Stimulated activated CD4-positive, alpha-beta T cell treated with anti-CD3 and anti-CD28 coated beads, TNF-alpha, amount 100 ng/mL, for 48 hours (primary cell): ENCODE measurements around the gene KCNIP3.
"Not testable (repeated sequence)": the region's sequence is repeated elsewhere in the genome, so short reads cannot be mapped to it uniquely, and the experiment has no call there.

Experiments used
- DNase-seq, 3 donors: peaks; one replicate each; pipeline ENCODE4 v3.0.0-alpha.2; 2020; ENCODE audit warnings: low read depth in 3 of 3

Gene KCNIP3

DNA sequence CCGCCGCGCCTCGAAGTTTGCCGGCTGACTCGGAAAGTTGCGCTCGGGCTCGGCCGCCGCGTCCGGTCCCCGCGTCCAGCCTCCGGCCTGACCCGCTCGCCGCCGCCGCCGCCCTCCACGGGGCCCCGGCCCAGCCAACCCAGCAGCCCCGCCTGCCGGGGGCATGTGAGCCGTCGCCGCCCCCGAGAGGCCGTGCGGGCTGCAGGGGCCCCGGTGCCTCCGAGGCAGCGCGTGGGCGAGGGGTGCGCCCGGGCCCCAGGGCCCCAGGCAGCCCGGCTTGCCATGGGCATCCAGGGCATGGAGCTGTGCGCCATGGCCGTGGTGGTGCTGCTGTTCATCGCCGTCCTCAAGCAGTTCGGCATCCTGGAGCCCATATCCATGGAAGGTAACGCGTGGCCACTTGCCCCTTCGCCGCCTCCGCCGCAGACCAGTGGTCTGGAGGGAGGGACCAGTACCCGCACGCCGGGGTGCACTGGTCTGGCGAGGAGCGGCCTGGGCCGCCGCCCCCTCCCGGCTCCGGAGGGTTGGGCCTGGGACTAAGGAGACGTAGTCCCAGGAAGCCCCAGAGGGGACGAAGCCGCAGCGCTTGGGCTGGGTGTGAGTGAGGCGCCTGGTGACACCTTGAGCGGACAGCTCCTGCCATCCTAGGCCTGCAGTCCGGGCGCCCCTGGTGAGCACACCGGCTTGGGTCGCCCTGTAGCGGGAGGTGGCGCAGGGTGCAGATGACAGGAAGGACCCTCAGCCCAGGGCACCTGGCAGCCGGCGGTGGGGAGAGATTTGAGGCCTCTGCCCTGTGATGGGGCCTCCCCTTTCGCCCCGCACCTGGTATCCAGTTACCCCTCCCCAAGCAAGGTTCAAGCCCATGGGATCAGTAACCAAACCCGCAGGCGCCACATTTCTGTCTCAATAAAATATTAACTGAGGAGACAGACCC is 49.9 kb downstream of the KCNIP3 start:
- no peak for DNase-seq

DNA sequence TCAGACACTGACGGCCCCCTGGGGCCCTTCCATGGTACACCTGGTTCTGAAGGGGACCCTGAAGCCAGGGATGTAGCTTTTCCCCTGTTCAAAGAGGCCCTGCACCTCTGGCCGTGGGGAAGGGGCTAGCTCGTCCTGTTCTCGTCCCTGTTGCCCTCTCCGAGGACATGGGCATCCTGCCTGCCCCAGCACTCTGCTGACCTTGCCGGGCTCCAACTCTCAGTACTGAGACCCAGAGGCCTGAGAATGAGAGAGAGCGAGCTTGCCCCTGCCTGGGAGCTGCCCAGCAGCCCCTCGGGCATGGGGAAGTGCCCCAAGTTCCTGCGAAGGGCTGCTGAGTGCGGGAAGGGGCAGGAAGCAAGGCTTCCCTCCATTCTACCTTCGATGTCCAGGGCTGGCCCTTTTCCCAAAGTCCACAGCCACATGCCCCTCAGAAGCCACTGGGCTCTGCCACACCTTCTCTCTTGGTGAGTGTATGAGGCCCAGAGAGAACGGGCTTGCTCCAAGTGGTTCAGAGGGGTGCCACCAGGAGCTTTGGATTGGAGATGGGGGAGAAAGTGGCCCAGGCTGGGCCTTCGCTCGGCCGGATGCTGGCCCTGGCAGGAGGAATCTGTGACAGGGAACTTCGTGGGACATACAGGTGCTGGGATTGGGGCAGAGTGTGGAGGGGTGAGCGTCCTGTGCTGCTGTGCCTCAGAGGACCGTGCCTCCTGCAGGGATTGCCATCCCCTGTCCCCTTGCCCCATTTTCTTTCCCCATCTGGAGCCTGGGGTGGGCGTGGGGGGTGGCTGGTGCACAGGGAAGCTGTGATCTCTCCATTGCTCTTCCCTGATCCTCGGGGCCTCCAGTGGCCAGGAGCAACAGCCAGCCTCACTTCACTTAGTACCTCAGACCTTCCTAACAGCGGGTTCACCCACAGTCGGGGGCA is 50.8 kb downstream of the KCNIP3 start:
- DNase-seq = no peak

DNA sequence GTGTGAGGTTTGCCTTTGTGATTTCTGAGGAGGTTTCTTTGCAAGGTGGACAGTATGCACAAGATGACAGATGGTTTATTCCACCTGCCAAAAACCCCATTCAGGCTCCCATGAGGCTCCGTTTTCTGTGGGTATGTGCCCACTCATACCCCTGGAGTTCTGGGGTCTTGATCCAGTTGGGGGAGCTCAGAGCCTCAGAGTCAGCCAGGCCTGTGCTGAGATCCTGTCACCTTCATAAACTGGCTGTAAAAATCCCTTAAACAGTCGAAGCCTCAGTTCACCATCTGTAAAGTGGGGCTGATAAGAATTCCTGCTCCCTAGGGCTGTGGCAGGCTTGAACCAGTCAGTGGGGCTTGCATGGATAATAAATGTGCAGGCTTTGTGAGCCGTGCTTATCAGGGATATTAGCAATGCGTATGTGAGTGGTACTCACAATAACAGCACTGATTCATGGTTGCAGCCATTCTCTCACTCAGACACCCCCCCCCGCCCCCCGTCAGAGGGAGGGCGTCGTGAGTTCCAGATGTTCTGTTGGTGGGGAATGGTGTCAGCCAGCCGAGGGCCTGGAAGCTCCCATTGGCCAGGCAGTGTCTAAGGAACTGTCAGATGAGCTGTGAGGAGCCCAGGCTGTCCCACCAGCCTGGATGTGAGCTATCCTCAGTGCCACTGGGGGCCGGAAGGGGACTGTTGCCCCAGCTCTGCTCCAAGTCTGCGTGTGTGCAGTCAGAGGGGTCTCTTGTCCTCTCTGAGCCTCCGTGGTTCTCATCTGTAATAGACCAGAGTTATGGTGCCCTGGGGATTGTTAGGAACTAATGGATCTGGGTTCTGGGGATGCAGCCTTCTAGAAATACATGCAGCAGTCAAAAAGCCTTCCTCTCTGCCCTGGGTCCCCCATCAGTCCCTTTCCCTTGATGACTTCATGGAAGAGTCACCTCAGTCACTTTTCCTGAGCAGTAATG is 51.7 kb downstream of the KCNIP3 start:
- no peak for DNase-seq

DNA sequence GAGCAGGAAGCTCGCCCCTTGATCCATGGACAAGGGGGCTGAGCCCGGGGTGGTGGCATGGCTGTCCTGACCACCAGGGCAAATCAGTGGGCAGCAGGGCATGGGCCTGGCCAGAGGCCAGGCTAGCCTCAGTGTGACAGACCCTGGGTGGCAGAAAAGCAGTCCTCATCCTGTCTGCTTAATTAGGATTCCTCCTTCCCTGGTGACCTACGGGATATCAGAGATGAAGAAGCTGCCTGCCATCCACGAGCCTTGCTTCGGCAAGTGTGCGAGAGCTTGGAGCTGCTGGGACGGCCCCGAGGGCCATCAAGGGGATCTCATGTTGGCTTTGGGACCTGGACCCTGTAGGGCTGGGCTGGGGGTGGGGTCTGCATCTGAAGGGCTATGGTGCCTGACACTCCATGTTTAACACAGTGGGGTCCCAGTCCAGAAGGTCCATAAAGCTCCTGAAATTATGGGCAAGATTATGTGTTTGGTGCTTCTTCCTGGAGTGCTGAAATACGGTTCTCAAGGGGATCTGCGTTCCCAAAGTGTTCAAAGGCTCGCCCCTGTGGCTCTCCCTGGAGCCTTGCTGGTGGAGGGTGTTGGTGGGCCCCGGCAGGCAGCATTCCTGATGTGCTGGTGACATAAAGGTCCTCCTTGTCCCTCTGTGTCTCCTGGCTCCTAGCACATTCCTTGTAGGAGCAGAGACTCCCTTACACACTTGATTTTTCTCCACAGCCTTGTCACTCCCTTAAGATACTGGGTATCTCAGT is 52.6 kb downstream of the KCNIP3 start:
- no peak for DNase-seq

DNA sequence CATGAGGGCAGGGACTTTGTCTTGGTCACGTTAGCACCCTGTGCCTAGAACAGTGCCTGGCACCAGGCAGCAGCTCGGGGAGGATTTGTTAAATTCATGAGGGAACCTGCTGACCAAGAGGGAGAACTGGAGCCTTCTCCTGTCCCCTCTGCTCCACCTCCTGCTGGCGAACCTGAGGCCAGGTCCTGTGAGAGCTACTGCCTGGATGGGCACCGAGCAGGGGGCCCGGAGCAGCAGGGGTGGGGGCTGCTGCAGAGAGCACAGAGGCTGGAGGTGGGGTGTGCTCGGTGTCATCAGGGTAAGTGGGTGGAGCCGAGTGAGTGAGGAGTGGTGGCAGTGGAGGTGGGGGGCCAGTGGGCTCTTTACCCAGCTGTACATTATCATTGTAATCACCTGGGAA is 53.2 kb downstream of the KCNIP3 start:
- no peak for DNase-seq

DNA sequence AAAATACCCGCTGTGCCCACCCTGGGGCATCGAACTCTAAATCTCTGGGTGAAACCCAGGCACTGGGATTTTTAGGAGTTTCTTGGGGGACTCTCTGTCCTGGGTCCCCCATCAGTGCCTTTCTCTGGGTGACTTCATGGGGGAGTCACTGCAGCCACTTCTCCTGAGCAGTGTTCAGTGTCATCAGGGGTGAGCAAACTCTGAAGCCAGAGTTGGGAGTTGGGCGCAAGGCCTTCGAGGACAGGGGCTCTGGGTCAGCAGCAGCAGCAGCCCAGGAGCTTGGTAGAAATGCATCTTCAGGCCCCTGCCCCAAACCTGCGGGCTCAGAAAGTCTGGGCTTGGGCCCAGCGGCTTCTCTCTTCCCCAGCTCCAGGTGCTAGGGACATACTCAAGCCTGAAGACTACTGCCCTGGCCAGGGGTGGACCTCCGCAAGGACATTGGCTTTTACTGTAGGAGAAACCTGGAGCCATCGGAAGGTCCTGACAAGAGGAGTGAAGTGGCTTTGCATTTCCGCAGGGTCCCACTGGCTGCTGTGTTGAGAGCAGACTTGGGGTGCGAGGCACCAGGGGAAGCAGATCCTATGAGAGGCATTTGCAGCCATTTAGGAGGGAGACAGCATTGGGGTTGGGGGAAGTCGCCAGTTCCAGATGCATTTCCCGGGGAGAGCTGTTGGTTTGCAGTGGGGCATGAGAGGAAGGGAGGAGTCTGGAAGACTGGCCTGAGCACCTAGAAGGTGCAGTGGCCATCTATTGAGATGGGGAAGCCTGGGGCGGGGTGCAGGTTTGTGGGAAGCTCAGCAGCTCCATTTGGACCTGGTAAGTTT is 53.8 kb downstream of the KCNIP3 start:
- no peak for DNase-seq

DNA sequence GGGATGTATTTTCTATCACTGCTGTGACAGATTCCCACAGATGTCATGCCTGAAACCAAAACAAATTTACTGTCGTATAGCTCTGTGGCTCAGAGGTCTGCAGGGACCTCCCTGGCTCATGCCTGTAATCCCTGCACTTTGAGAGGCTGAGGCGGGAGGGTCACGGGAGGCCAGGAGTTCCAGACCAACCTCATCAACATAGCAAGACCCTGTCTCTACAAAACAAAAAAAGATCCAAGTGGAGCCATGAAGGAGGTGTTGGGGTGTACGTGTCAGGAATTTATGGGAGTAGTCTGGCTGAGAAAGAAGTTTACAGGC is 54.4 kb downstream of the KCNIP3 start:
- DNase-seq = no peak

DNA sequence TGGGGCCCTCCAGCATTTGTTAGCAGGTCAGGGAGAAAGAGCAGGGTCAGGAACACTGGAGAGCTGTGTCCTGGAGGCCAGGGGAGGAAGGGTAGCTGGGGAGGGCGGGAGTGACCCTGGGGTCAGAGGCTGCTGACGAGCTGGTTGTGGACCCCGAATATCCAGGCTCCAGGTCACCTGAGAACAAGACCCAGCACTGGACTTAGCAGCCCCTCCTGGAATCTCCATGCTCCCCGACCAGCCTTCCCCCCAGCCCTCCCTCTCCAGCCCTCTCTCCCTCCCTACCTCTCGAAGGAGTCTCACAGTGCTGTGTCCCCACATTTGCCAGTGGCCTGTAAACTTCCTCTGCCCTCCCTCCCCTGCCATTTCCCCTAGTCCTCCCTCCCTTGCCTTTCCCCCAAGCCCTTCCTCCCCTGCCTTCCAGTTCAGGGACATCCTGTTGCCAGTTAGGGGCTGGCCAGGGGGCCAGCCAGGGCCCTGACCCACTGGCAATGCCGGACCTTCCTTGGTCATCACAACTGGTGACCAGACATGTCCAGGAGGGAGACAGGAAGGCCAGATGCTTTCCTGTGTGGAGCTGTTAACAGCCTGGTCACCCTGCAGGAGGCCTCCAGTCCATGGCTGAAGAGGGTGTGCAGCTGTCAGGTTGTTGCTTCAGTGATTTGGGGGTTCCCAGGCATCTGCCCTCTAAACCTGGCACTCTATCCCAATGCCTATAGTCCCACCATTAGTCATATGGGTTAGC is 55.3 kb downstream of the KCNIP3 start:
- no peak for DNase-seq

DNA sequence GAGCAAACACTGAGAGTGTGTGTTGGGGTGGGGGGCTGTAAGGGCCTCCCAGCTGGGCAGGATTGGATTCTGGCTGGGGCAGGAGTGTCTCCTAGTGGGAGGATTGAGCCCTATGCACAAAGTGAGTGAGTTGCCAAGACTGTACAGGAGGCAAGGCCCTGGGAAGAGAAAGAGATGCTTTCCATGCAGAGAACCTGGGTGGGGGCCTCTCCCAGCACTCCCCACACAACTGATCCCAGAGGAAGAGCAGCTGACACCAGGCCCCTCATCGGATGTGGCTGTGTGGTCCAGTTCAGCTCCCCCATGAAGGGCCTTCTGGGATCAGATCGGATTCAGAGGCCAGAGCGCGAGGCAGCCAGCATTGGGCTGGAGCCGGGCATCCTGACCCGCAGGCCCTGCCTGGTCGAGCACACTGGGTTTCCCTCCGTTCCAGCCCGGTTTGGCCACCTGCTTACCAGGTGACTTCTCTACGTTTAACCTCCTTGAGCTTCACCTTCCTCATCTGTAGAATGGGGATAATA is 56.0 kb downstream of the KCNIP3 start:
- DNase-seq = no peak

DNA sequence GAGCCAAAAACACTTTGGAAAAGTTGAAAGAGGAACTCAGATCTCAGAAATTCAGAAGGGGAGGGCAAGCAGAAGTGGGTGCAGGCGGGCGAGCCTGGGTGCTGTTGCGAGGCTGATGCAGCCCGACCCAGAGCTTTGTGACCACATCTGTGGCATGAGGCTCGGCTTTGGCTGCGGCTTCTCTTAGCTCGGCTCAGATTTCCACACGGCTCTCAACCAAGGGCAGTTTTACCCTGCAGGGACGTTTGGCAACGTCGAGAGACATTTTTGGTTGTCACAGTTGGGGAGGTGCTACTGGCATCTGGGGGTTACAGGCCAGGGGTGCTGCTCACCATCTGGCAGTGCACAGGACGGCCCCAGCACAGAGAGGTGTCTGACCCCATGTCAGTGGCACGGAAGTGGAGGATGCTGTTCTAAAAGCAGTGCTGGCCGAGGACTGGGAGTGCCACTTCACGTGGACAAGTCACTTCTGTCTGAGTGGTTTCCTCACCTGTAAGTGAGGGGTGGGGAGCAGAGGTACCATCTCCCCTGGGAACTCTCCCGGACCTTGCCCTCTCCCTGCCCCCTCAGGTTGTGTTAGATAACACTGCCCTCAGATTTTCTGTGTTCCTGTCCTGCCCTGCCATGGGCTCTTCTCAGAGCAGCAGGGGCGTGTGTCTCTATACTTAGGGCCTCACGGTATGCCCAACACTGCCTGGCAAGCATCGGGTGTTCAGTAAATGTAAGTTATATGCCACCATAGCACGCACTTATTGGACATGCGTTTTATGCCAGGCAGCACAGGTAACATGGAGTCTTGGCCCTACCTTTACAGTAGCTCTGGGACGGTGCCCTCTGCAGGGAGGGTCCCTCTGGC is 56.7 kb downstream of the KCNIP3 start:
- DNase-seq = no peak

DNA sequence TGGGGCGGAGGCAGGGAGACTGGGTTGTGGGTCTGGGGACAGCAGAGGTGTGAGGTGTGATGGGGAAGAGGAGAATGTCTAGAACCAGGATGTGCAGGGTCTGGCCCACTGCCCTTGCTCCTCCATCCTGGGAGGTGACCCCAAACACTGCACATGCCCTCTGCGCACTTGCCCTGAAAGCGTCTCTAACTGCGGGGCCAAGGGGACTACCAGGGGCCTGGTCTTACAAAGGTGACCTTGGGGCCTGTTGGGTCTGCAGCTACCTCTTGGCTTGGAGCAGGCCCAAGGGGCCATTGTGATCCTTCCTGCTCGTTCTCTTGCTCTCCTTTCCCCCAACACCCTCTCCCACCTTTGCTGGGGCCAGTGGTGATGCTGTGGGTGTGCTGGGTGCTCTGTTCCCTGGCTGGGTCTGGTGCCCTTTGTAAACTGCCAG is 57.3 kb downstream of the KCNIP3 start:
- no peak for DNase-seq

DNA sequence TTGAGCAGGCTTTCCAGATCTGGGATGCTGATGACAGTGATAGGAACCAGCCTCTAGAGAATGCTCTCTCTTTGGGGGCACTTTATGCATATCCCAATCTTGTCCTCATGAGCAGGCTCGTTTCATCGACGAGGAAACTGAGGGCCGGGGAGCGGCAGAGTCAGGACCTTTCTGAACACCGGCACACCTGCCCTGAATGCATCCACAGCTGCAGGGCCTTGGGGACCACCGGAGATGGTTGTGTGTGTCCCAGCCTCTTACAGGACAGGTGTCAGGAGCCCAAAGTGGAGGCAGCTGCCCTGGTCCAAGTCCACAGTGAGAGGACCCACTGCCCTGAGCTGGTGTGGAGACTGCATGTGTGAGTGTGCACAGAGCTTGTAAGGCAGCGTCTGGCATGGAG is 57.8 kb downstream of the KCNIP3 start:
- DNase-seq = no peak

DNA sequence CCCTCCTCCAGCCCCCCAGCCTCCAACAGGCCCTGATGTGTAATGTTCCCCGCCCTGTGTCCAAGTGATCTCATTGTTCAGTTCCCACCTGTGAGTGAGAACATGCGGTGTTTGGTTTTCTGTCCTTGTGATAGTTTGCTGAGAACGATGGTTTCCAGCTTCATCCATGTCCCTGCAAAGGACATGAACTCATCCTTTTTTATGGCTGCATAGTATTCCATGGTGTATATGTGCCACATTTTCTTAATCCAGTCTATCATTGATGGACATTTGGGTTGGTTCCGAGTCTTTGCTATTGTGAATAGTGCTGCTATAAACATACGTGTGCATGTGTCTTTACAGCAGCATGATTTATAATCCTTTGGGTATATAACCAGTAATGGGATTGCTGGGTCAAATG is 58.3 kb downstream of the KCNIP3 start:
- not testable (repeated sequence) for DNase-seq

DNA sequence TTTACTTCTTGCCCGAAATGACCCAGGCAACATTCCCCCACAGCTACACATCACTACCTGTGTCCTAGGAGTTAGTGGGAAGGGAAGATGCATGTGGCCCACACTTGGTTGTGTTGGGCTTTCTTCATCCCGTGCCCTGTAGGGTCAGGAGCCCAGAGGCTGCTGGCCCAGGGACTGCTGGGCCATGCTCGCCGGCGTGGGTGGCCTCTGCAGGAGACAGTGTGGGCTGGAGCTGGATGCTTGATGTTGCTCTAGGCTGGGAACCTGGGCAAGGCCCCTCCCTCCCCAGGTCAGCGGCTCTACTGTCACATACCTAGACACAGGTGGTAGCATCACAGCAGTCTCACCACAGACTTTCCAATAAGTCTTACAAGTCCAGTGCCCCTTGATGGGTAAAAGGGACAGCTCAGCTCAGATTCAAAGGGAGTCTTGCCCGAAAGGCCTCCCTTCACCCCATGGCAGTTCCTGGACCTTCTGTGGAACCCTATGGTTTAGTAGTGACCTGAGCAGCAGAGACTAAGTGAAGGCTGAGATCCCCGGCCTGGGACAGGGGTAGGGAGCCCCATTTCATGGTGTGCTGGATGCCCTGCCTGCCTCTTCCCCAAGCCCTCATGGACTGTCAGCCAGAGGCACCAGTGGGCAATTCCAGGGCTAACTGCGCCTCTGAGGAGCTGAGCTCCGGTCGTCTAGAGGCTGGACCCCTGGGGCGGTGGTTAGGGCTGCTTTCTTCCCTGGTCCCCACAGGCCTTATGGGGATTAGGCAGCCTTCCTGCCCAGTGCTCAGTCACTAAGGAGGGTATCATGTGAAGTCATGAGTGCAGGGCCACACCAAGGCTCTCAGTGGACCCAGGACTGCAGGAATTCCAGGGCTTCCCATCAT is 59.9 kb downstream of the KCNIP3 start:
- DNase-seq = no peak

DNA sequence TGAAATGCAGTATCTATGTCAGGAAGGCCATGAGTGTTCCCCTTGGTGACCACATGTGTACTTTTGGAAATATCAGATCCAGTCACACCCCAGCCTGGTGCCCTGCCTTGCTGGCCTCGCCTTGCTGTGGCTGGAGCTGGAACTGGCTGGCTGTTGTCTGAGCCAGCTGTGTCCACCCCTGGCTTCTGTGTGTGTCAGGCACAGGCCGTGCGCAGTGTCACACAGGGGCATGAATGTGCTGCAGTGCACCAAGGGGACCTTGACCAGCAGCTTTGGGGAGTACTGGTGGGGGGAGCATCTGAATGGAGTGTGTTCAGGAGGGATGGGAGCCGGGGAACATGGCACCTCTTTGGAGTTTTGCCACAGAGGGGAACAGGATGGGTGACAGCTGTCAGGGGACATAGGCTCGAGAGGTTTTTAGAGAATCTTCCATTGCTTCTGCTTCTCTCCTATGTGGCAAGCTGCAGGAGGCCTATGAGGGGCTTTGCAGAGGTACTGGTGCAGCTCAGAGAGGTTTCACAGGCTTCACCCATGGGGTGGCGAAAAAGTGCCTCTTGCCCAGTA is 60.7 kb downstream of the KCNIP3 start:
- DNase-seq = no peak

DNA sequence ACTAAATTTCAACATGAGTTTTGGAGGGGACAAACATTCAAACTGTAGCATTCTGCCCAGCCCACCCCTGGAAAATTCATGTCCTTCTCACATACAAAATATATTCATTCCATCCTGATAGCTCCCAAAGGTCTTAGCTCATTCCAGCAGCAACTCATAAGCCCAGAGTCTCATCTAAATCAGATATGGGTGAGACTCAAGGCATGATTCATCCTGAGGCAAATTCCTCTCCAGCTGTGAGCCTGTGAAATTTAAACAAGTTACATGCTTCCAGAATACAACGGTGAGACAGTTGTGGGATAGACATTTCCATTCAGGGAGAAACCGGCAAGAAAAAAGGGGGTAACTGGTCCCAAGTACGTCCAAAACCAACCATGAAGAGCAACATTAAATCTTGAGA is 61.9 kb downstream of the KCNIP3 start:
- DNase-seq = no peak

DNA sequence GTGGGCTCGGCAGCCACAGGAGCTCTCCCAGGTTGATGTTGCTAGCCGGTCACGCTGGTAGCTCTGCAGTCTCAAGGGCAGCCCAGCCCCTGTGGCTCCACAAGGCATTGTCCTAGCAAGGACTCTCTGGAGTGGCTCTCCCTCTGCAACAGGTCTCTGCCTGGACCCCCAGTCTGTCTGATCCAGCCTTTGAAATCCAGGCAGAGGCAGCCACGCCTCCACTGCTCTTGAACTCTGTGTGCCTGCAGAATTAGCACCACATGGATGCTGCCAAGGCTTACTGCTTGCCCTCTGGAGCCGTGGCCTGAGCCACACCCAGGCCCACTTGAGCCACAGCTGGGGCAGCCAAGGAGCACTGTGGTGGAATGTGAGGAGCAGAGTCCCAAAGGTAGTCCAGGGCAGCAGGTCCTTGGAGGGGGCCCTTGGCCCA is 62.4 kb downstream of the KCNIP3 start:
- no peak for DNase-seq
